ENCODE results near the gene MCRIP2. TPM values are rescaled to one million over a fixed set of nuclear protein-coding genes. Genes with fewer than 3 reads are reported as not detected.

MCRIP2 gene
- total RNA-seq, 1 experiment from 2014 or later, result 56.3 TPM

GRCh38 chr16:677316-678190, 35.9 kb downstream of the MCRIP2 start:
- H3K36me3 Mint-ChIP-seq (ENCODE audit: insufficient read depth, unreplicated experiment), result peaks cover 75% of the 10 kb centered on the region
- no peak for DNase-seq
- no TSS peak for BruUV-seq (replicated peaks)
- H3K27me3 Mint-ChIP-seq (ENCODE audit: unreplicated experiment), result no peaks in the 10 kb centered on the region
- H3K4me1 Mint-ChIP-seq (ENCODE audit: low read depth, unreplicated experiment), result peaks cover 19% of the 10 kb centered on the region
- H3K9me3 Mint-ChIP-seq (ENCODE audit: low read depth, unreplicated experiment), result no peaks in the 10 kb centered on the region
- CTCF ChIA-PET, result no interaction called here
- peak overlapping the region; percentile 12 for H3K27ac Mint-ChIP-seq (ENCODE audit: unreplicated experiment)
- no peak for TF ChIP-seq CTCF (IDR thresholded peaks at IDR 0.05; ENCODE audit: unreplicated experiment)
- peak overlapping the region; percentile 46 for H3K4me3 Mint-ChIP-seq (ENCODE audit: low read depth, unreplicated experiment)
- intact Hi-C loops (cut with micrococcal nuclease; ENCODE audit: unreplicated experiment), result no loop called here

GRCh38 chr16:678209-678857, 36.7 kb downstream of the MCRIP2 start:
- no peak for DNase-seq
- intact Hi-C loops (cut with micrococcal nuclease; ENCODE audit: unreplicated experiment), result no loop called here
- no TSS peak for BruUV-seq (replicated peaks)
- no peak overlapping the region for H3K27ac Mint-ChIP-seq (ENCODE audit: unreplicated experiment)
- H3K9me3 Mint-ChIP-seq (ENCODE audit: low read depth, unreplicated experiment), result no peaks in the 10 kb centered on the region
- H3K27me3 Mint-ChIP-seq (ENCODE audit: unreplicated experiment), result no peaks in the 10 kb centered on the region
- peaks cover 76% of the 10 kb centered on the region for H3K36me3 Mint-ChIP-seq (ENCODE audit: insufficient read depth, unreplicated experiment)
- CTCF ChIA-PET, result no interaction called here
- no peak for TF ChIP-seq CTCF (IDR thresholded peaks at IDR 0.05; ENCODE audit: unreplicated experiment)
- H3K4me3 Mint-ChIP-seq (ENCODE audit: low read depth, unreplicated experiment), result no peak overlapping the region
- peaks cover 22% of the 10 kb centered on the region for H3K4me1 Mint-ChIP-seq (ENCODE audit: low read depth, unreplicated experiment)

DNA sequence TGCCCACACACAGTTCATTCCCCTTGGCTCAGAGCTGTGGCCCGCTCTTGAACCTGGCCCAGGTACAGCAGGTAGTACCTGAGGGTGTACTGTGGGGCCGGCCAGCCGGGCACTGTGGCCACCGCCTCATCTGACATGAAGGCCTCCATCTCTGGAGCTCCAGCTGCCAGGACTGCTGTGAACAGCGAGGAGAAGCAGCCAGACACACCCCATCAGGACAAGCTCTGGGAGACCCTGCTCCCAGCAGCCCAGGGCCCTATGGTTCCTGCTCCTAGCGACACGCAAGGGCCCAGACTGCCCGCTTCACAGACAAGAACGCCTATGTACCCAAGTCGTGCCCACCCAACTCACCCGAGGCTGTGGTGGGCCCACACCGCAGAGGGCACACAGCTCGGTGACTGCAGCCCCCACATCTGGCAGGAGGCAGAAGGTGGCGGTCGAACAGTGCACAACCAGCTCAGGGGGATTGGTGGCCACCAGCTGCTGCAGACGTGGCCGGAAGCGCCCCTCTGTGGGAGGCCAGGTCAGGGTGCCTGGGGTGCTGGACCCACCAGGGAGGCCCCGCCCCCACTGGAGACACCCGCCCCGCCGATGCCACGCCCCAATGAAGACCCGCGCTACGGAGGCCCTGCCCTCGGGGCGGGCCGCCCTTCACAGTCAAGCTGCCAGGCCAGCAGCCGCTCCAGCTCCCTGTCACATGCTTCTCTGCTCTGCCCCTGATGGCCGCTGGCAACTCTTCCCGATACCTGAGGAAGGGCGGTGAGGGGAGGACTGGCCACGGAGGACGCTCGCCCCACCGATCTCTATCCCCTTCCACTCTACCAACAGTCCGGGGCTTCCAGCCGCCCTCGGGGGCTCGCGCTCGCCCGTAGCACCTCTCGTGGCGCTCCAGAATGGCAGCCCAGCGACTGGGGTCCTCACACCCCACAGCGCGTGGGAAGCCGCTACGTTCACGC, 37.5 kb downstream of the MCRIP2 start:
- Mint-ChIP-seq H3K4me1 (ENCODE audit: low read depth, unreplicated experiment) (peaks cover 22% of the 10 kb centered on the region), H3K27me3 (ENCODE audit: unreplicated experiment) (no peaks in the 10 kb centered on the region), H3K36me3 (ENCODE audit: insufficient read depth, unreplicated experiment) (peaks cover 76% of the 10 kb centered on the region), H3K9me3 (ENCODE audit: low read depth, unreplicated experiment) (no peaks in the 10 kb centered on the region), H3K4me3 (ENCODE audit: low read depth, unreplicated experiment) (peak overlapping the region; percentile 94), H3K27ac (ENCODE audit: unreplicated experiment) (no peak overlapping the region)
- CTCF ChIA-PET, result interaction anchor here (0.8 kb wide), 1 partner anchor 13 kb away, joined by 3 read pairs; no protein-coding TSS in a partner anchor
- no peak for TF ChIP-seq CTCF (IDR thresholded peaks at IDR 0.05; ENCODE audit: unreplicated experiment)
- intact Hi-C loops (cut with micrococcal nuclease; ENCODE audit: unreplicated experiment), result no loop called here
- BruUV-seq (replicated peaks), result no TSS peak
- no peak for DNase-seq
